ENCODE measurements around the gene GRB10. TPM values are rescaled to one million over a fixed set of nuclear protein-coding genes. Genes with fewer than 3 reads are reported as not detected.

The GRB10 gene
- total RNA-seq, 1 experiment from 2014 or later = 47.9 TPM

DNA sequence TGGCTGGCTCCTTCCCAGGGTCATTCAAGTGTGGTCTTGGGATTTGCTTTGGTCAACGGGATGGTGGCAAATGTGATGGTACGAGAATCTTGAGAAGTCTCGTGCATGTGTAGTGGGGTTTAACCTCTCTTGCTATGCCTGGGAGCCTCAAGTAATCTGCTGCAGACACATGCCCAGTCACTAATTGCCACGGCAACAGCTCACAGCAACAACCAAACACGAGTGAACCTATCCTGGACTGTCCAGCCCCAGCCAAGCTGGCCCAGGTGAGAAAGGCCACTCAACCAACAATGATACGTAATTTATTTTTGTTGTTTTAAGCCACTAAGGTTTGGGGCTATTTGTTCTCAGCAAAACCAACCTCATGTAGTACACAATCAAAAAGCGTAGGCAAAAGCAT is 179.4 kb downstream of the GRB10 start:
- peaks cover 13% of the 10 kb centered on the region; the same call in 1 of the 2 replicates for H4K20me1 ChIP-seq (ENCODE audit: insufficient read depth)
- H3K4me2 ChIP-seq = no peak overlapping the region
- H3K4me1 ChIP-seq (replicated peaks; ENCODE audit: insufficient read depth) = no peaks in the 10 kb centered on the region
- no peak overlapping the region for H2AFZ ChIP-seq
- BruUV-seq (replicated peaks) = no TSS peak
- no peaks in the 10 kb centered on the region for H3F3A ChIP-seq (ENCODE audit: insufficient read depth, low read depth)
- no peaks in the 10 kb centered on the region for H3K27me3 ChIP-seq (ENCODE audit: insufficient read depth, low read depth)
- H3K36me3 ChIP-seq (ENCODE audit: low read depth) = peaks cover 6% of the 10 kb centered on the region; the same call in 1 of the 2 replicates
- intact Hi-C loops (cut with micrococcal nuclease; ENCODE audit: unreplicated experiment) = no loop called here
- H3K4me3 ChIP-seq = no peak overlapping the region
- no peaks in the 10 kb centered on the region for H3K9me2 ChIP-seq (ENCODE audit: insufficient read depth)
- no peak for DNase-seq
- ChIA-PET CTCF (no interaction called here), POLR2A (ENCODE audit: unreplicated experiment) (no interaction called here)
- no peaks in the 10 kb centered on the region for H3K9me3 ChIP-seq (ENCODE audit: insufficient read depth, low read depth)
- no peak overlapping the region for H3K27ac ChIP-seq
- no peak for TF ChIP-seq EZH2 (IDR thresholded peaks at IDR 0.05; ENCODE audit: low read depth)
- TF ChIP-seq, protein P1, sequence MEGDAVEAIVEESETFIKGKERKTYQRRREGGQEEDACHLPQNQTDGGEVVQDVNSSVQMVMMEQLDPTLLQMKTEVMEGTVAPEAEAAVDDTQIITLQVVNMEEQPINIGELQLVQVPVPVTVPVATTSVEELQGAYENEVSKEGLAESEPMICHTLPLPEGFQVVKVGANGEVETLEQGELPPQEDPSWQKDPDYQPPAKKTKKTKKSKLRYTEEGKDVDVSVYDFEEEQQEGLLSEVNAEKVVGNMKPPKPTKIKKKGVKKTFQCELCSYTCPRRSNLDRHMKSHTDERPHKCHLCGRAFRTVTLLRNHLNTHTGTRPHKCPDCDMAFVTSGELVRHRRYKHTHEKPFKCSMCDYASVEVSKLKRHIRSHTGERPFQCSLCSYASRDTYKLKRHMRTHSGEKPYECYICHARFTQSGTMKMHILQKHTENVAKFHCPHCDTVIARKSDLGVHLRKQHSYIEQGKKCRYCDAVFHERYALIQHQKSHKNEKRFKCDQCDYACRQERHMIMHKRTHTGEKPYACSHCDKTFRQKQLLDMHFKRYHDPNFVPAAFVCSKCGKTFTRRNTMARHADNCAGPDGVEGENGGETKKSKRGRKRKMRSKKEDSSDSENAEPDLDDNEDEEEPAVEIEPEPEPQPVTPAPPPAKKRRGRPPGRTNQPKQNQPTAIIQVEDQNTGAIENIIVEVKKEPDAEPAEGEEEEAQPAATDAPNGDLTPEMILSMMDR (conservative IDR thresholded peaks at IDR 0.05) = no peak
- H3K79me2 ChIP-seq (ENCODE audit: low read depth) = no peaks in the 10 kb centered on the region

GRCh38 chr7:50599385-50599784 is 183.3 kb downstream of the GRB10 start:
- ChIA-PET POLR2A (ENCODE audit: unreplicated experiment) (no interaction called here), CTCF (no interaction called here)
- no peaks in the 10 kb centered on the region for H3K9me2 ChIP-seq (ENCODE audit: insufficient read depth)
- no peak overlapping the region for H2AFZ ChIP-seq
- H3F3A ChIP-seq (ENCODE audit: insufficient read depth, low read depth) = no peaks in the 10 kb centered on the region
- intact Hi-C loops (cut with micrococcal nuclease; ENCODE audit: unreplicated experiment) = no loop called here
- 0 out of 2 replicates have a peak, but pooled peaks cover 6% of the 10 kb centered on the region for H4K20me1 ChIP-seq (ENCODE audit: insufficient read depth)
- no peaks in the 10 kb centered on the region for H3K79me2 ChIP-seq (ENCODE audit: low read depth)
- H3K4me3 ChIP-seq = no peak overlapping the region
- DNase-seq = no peak
- H3K4me2 ChIP-seq = no peak overlapping the region
- no peak for TF ChIP-seq EZH2 (IDR thresholded peaks at IDR 0.05; ENCODE audit: low read depth)
- TF ChIP-seq, protein P1 (conservative IDR thresholded peaks at IDR 0.05) = no peak
- peaks cover 8% of the 10 kb centered on the region; the same call in 1 of the 2 replicates for H3K36me3 ChIP-seq (ENCODE audit: low read depth)
- BruUV-seq (replicated peaks) = no TSS peak
- no peaks in the 10 kb centered on the region for H3K4me1 ChIP-seq (replicated peaks; ENCODE audit: insufficient read depth)
- no peak overlapping the region for H3K27ac ChIP-seq
- H3K9me3 ChIP-seq (ENCODE audit: insufficient read depth, low read depth) = no peaks in the 10 kb centered on the region
- H3K27me3 ChIP-seq (ENCODE audit: insufficient read depth, low read depth) = no peaks in the 10 kb centered on the region

DNA sequence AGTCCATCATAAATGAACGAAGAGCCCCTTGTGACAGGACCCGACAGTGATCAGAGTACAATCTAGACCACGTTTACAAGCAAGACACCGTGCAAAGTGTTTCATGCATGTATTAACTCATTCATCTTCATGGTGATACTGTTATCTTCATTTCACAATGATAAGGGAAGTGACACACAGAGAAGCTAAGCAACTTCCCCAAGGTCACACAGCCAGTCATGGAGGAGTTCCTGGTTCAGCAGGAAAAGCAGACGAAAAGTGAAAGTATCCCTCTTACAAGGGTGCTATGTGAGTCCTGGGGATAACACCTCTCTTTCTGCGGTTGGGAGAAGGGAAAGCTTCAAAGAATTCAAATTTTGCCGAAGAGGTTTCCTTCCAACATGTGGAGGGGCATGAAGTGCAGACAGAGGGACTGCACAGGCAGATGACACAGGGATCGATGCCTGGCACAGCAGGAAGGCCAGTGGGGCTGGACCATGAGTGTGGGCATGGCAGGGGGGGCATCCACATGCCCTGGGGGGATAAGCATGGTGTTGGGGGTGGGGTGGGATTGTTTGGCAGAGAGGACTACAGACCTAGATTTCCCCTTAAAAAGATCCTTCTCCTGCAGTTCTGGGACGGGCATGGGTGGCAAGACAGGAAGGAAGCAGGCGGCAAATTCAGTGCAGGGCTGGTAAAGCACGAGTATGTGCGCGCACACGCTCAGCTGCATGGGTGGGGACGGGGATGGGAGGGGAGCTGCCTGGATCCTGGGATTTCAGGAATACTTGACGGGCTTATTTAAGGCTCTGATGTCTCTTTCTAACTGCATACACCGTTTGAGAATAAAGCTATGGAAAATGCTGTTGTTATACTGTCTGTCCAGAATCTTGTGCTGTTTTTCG is 184.0 kb downstream of the GRB10 start:
- Histone ChIP-seq H3F3A (ENCODE audit: insufficient read depth, low read depth) (no peaks in the 10 kb centered on the region), H3K9me2 (ENCODE audit: insufficient read depth) (no peaks in the 10 kb centered on the region), H3K9me3 (ENCODE audit: insufficient read depth, low read depth) (no peaks in the 10 kb centered on the region), H2AFZ (no peak overlapping the region), H3K27ac (no peak overlapping the region), H3K27me3 (ENCODE audit: insufficient read depth, low read depth) (no peaks in the 10 kb centered on the region), H3K79me2 (ENCODE audit: low read depth) (no peaks in the 10 kb centered on the region), H3K4me2 (no peak overlapping the region), H4K20me1 (ENCODE audit: insufficient read depth) (0 out of 2 replicates have a peak, but pooled peaks cover 6% of the 10 kb centered on the region), H3K36me3 (ENCODE audit: low read depth) (peaks cover 11% of the 10 kb centered on the region; the same call in 1 of the 2 replicates), H3K4me3 (no peak overlapping the region), H3K4me1 (replicated peaks; ENCODE audit: insufficient read depth) (no peaks in the 10 kb centered on the region)
- intact Hi-C loops (cut with micrococcal nuclease; ENCODE audit: unreplicated experiment) = no loop called here
- no TSS peak for BruUV-seq (replicated peaks)
- TF ChIP-seq, protein P1 (conservative IDR thresholded peaks at IDR 0.05) = no peak
- no peak for TF ChIP-seq EZH2 (IDR thresholded peaks at IDR 0.05; ENCODE audit: low read depth)
- DNase-seq = no peak
- CTCF ChIA-PET = no interaction called here
- POLR2A ChIA-PET (ENCODE audit: unreplicated experiment) = no interaction called here
